CD4-positive, alpha-beta T cell treated with Interleukin-6 at 100 ng/mL for 8 hours (primary cell): Measurements from ENCODE around the gene TPCN2.

Experiments
- DNase-seq: peaks from one replicate; pipeline ENCODE4 v3.0.0-alpha.2; 2020; ENCODE audit warnings: mixed read lengths, low spot score

TPCN2 gene

DNA sequence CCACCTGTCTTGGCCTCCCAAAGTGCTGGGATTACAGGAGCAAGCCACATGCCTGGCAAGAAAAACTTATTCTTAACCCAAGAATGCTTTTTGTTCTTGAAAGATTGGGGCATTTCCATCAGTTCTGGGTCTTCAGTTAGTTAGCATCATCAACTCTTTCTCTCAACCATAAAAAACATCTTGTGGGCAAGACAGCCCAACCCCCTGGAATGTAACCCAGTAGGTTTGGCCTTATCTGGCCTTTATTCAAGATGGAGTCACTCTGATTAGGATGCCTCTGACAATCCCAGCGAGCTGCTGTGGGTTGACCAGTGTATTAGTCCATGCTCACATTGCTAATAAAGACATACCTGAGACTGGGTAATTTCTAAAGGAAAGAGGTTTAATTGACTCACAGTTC lies 9.2 kb upstream of the TPCN2 start:
- DNase-seq: no peak

DNA sequence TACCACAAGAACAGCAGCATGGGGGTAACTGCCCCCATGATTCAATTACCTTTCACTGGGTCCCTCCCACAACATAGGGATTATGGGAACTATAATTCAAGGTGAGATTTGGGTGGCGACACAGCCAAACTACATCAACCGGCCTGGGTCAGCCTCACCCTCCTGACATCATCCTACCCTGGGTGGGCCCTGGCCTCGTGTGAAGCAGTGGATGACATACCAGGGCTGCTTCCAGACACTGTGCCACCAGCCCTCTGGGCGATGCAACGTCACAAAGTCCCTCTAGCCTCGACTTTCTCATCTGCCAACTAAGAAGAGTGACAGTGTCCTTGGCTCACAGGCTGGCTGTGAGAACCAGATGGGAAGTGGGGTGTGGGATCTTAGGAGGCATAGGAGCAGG lies 8.7 kb upstream of the TPCN2 start:
- DNase-seq: no peak

DNA sequence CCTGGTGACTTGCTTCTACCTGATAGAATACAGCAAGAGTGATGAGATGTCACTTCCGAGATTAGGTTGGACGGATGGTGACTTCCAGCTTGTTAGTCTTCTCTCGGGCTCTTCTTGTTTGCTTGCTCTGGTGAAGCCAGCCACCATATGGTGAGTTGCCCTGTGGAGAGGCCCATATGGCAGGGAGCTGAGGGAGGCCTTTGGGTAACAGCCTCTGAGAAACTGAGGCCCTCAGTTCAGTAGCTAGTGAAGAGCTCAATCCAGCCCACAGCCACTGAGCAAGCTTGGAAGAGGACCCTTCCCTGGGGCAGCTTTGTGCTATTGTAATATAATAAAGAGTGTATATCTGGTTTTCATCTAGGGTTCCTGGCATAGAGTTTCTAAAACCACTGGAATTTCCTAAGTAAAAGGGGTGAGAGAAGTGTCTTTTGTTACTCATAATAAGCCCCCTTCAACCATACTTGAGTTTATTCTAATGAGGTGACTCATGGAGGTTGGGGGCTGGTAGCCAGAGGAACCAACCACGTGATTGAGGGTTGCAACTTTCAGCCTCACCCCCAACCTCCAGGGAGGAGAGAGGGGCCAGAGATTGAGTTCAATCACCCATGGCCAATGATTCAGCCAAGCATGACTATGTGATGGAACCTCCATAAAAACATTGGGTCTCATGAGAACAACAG lies 8.0 kb upstream of the TPCN2 start:
- DNase-seq: no peak

DNA sequence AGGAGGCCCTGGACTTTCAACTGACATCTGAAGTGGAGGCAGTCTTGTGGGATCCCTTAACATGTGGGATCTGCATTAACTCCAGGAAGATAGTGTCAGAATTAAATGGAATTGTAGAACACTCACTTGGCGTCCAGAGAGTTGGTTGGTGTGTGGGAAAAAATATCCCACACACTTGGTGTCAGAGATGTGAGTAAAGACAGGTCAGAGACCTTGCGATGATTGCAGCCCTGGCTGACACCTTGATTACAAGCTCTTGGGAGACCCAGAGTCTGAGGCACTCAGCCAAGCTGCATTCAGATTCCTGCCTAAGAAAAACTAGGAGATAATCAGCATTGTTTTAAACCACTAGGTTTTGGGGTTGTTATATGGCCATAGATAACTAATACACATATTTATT lies 7.2 kb upstream of the TPCN2 start:
- no peak for DNase-seq

DNA sequence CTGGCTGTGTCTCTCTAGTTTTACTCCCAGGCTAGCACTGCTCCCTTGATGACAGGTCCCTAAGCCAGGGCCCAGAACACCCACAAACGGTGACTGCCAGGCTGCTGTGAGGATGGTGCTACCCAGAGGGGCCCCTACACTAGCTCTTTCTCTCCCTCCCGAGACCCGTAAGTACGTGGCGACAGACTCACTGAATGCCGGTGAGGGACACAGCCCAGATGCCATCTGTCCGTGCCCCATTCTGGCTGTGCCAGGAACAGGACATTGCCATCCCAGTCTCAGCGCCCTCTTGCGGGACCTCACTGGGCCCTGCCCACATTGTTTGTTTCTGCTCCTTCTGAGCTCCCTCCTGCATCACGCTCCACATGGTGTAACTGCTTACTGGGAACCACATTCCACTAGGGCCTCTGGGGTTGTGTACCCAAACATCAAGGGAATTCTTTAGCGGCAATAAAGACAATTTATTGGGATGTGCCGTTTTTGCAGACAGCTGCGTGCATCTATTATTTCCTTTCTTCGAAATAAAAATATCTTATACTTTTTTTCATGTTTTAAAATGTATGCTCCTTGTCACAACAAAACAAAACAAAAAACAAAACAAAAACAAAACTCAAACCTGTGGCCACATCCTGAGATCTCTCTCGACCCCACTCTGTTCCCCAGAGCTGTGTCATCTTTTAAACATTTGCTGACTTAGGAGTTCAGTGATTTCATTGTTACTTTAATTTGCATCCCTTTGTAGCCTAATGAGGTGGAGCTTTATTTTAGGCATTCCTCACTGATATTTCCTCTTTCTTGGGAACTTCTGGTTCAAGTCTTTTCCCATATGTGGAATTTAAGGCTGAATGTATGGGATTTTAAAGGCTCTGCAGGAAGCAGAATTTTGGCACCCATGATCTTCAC lies 4.4 kb upstream of the TPCN2 start:
- DNase-seq: no peak

DNA sequence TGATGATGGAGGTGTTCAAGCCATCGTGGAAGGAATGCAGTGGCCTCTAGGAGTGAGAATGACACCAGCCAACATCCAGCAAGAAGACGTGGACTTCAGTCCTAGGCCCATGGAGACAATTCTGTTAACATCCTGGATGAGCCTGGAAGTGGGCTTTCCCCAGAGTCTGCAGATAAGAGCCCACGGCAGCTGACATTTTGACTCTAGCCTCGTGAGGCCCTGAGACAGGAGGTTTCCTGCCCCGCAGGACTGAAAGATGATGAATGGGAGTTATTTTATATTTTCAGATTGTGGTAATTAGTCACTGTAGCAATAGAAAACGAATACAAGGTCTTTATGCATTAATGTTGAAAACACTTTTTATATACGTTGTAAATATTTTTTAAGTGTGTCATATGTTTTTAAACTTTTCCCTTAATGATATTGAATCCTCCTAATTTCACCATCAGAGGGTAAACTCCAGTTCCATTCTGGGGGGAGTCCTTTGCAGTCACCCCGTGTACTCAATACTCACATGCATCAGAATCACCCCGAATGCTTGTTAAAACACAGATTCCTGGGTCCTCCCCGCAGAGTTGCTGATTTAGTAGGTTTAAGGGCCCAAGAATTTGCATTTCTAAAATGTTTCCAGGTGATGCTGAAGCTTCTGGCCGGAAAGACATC lies 570 bp upstream of the TPCN2 start:
- no peak for DNase-seq

DNA sequence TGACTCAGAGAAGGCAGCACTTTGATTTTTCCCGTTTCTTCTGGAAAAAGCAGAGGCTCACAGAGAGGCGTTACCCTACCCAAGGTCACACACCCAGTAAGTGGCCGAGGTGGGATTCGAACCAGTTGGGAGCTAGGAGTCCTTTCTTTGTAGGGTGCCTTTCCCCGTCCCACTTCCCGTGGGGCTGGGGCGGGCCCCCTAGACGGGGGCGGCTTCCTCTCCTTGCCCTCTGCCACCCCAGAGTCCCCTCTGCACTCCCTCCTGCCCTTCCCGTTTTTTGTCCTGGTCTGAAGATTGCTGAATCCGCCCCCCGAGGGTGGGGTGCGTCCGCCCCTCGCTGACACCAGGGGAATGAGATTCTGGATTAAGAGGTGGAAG lies 747 bp downstream of the TPCN2 start:
- no peak for DNase-seq

DNA sequence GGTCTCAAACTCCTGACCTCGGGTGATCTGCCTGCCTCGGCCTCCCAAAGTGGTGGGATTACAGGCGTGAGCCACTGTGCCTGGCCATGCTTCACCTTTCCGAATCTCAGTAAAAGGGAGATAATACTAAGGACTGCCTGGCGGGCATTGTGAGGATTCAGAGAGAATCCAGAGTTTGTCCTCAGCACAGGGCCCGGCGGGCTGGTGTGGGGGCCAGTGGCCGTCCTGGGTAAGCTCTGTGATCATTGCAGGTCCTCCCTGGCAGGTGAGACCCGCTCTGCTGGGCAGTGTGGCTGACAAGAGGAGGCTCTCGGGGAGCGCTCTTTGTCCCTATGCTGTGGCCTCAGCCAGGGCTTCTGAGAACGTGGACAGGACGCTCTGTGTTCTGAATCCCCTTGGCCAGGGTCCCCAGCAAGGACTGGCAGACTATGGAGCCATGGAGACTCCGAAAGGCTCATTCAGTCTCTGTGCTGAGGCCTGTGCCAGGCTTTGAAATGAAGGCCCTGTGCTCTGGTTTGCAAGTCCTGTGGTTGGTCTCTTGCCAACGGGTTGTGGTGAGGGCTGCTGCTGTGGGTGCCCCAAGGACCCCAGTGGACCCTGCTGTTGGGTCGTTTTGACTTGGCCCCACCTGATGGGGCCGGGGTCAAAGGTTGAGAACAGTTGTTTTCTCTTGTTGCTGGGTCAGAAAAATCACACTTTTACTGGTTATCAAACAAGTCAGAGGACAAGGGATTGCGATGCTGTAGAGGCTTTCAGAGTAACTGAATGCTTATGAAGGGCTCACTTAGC lies 2.1 kb downstream of the TPCN2 start:
- DNase-seq: no peak

DNA sequence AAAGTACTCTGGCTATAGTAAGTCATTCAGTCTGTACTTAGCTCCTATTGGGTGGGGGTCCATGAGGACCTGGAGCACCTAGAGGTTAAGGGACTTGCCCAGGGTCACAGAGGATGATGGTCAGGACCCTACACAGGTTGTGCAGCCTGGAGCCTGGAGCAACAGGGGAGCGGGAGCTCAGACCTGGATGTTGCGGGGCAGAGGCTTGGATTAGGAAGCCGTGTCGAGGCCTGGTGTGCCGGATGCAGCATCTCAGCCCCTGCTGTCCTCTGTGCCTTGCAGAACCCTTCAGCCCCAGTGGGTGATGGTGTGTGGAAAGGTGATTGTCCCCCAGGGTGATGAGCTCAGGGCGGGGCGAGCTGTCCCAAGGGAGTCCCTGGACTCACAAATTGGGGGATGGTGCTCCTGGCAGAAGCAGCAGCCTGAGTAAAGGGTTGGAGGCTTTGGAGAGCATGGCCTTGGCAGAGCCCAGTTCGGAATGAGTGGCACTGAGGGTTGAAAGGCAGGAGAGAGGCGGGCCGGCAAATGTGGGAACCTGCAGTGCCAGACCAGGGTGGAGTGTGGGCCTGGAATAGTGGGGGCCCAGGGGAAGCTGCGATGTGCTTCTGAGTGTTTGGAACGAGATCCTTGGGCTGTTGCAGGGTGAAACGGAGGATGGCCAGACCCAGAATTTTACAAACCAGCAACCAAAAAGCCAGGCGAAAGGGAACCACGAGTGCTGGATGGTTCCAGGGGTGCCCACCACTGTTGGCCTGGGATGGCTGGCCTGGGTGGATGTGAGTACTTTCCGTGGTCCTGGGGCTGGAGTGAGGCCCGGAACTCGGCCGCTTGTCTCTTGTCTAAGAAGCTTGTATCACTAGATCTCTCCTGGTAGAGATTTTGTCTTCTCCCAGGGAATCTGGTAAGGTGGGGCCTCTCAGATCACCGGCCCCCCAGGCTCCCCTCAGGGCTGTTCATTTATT lies 2.9 kb downstream of the TPCN2 start:
- DNase-seq: no peak

DNA sequence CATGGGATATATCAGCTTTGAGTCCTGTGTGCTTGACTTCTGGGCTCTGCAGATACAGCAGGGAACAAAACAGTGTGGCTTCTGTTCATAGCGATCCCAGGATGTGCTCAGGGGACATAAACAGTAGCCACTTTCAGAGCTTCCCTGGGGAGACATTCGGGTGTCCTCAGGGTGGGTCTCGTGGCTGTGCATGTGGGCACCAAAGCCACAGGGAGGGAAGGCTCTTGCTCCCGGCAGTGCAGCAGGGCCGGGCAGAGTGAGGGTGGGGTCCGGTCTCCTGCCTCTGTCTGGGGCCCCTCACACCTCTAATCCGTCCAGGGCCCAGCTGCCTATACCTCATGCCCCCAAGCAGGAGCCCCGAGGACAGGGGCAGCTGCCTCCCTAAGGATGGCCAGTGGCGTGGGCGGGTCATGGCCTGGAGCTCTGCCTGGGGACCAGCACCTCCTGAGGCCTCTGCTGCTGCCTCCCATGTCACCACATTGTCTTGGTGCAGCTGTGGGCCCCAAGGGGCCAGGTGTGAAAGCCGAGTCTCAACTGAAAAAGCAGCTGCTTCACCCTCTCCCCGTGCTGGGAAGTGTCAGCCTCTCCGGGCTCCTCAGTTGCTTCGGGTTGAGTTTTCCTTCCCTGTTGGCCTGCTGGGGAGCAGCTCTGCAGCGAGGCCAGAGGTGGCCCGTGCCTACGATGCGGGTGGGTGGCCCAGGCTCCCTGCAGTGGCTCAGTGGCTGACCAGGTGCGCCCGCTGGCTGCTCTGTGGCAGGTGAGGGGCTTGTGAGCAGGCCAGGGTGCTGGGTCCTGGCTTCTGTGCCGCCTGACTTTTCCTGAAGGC lies 3.8 kb downstream of the TPCN2 start:
- no peak for DNase-seq

DNA sequence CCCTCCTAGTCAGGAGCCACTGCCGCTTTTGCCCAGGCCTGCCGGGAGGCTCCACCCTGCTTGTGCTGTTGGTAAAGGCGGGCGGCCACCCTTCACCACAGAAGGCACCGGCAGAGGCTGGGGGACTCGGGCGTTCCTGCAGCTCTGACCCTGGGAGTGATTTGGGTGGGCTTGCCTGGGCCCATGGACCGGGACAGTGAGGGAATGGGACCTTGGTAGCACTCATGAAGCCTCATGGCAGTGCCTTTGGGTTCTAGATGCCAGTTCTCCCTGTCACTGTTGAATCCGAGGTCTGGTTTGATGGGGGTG lies 4.4 kb downstream of the TPCN2 start:
- no peak for DNase-seq

DNA sequence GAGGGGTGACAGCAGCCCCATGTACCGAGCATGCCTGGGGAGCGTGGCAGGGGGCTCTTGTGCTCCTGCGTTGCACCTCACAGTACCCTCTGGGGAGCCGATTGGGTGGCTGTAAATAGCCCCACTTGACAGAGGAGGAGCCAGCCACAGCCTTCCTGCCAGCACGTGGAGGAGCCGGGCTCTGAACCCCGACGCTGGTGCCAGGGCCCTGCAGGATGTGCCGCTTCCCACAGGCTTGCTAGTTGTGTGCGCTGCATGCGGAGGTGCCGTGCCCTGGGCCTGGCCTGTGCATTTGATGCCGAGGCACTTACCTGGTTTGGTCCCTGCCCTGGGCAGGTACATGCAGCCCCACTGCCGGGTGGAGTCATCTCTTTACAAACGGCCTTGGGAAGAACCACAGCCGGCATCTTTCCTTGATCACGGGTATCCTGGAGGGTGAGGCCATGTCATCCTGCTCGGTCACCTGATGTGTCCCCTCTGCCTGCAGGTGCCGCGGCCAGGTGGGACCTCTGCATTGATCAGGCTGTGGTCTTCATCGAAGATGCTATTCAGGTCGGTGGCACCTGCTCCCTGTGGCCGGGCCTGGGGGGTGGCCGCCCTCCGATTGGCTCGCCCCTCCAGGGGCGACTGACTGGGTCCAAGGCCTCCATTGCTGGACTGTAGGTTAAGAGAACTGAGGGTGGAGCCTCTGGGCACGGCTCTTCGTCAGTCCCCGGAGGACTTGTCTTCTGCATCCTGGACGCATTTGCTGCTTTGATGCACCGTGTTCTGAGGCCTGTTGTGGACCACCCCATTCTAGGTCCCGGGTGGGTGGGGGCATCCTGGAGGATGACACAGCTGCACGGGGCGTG lies 5.0 kb downstream of the TPCN2 start:
- DNase-seq: no peak

DNA sequence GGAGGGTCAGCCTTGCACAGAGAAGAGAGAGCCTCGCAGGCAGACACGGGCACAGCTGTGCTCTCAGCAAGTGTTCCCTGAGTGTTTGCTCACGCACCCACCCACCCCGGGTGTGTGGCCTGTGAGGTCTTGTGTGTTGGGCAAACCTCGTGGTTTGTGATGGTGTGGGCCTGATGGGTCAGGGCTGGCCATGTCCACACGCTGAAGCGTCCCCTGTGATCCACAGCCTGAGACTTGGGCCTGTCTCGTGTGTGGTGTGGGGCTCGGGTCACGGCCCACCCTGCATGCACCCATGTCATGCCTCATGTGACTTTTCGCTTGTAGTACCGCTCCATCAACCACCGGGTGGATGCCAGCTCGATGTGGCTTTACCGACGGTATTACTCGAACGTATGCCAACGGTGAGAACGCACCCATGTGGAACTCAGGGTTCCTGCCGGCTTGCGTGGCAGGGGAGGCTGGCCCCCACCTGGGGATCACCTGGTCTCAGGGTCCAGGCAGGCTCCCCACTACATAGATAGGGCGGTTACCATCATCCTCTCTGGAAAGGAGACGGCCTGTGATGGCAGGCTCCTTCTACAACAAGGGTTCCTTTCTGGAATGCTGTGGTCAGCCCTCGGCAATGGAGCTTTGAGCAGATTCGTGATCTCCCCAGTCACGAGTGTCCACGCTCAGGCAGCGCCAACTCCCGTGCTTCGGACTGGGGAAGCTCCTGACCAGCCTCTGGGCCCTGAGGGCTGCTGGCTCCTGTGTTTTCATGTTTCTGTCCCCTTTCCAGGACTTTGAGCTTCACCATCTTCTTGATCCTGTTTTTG lies 5.9 kb downstream of the TPCN2 start:
- no peak for DNase-seq

DNA sequence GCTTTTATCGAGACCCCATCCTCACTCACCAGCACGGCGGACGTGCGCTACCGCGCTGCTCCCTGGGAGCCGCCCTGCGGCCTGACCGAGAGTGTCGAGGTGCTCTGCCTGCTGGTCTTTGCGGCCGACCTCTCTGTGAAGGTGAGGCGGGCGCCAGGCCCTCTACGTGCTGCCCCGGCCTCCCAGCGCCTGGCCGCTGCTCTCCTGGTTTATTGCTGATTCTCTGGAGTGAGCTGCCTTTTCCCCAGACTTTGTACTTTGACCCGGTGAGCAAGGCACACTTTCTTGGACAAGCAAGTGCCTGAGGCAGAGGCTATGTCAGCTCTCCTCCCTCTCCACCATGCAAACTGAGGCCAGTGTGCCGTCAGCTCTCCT lies 6.5 kb downstream of the TPCN2 start:
- DNase-seq: no peak

DNA sequence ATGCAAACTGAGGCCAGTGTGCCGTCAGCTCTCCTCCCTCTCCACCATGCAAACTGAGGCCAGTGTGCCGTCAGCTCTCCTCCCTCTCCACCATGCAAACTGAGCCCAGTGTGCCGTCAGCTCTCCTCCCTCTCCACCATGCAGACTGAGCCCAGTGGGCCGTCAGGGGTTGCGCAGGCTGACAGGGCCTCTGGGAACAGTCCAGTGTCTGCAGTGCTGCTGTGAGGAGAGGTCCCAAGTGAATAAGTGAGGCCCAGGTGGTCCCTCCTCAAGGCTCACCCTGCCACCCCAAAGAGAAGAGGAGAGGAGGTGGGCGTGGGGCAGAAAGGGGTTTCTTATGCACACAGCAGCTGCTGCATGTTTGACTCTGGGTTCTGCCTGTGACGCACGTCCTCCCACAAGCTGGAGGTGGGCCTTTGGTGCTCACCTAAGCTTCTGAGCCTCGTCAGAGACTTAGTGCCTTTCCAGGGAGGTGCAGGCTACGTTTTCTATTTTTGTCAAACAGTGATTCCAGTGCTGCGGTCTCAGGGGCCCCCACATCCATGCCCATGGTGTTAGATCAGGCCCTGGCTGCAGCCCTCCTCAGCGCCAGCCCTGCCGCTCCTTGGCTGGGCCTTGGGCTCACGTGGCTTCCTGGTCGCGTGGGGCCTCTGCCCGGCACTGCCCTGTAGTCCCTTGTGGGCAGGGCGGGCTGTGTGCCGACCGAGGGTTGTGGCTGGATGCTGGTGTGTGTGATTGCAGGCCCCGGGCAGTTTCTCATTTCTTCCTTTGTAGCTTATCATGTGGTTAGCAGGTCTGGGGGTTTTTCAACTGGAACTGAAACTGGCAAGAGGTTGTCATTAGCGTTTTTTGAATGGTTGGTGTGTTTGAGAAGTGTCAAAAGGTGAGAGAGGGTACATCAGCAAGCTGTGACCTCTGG lies 7.1 kb downstream of the TPCN2 start:
- DNase-seq: no peak

DNA sequence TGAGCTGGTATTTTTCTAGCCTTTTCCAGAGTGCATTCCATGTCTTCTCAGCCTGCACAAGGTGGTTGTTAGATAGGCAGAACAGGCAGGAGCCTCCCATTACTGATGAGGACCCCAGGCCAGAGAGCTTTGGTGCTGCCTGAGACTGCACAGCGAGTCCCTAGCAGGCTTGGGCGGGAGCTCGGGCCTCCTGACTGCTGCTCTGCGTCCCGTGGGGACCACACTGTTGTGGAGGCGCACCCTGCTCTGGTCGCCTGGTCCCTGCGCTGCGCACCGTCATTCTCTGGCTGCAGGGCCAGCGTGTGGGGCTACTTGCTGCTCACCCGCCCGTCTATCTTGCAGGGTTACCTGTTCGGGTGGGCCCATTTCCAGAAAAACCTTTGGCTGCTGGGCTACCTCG lies 8.5 kb downstream of the TPCN2 start:
- no peak for DNase-seq

DNA sequence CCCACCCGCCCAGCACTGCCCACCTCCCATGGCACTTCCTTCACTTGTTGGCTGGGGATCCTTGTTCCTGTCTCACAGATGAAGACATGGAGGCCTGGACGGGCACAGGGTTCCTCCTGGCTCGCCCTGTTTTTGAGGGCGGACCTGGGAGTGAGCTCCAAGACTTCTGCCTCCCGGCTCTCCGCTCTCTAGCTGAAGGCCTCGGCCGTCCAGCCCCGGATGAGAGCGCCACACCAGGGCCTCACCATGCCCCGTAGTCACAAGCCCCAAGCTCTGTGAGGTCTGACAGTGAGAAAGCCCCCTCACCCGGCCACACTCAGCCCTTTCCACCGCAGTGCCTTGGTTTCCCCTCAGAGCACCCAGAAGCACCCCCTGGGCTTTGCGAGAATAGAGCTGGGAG lies 9.1 kb downstream of the TPCN2 start:
- DNase-seq: no peak
